GM19463 (cell line): Measurements from ENCODE around the gene WDR54.
A peak's percentile ranks its signal among the peaks of the same experiment; 100 is the strongest.
"Not testable (repeated sequence)": the region's sequence is repeated elsewhere in the genome, so short reads cannot be mapped to it uniquely, and the experiment has no call there.

Experiments
- ATAC-seq: cut with Tn5 transposase; IDR thresholded peaks from one replicate; pipeline ENCODE4 v1.9.1; 2021; ENCODE audit warnings: mild to moderate bottlenecking, moderate library complexity; ENCODE audit not compliant: unreplicated experiment

WDR54 gene

GRCh38 chr2:74427551-74427950 is 6.0 kb downstream of the WDR54 start:
- ATAC-seq, result no peak

- ATAC-seq, result no peak
Observed at GRCh38 chr2:74428675-74429074, 7.1 kb downstream of the WDR54 start.

- no peak for ATAC-seq
Observed at GRCh38 chr2:74429487-74430451, 8.2 kb downstream of the WDR54 start.

DNA sequence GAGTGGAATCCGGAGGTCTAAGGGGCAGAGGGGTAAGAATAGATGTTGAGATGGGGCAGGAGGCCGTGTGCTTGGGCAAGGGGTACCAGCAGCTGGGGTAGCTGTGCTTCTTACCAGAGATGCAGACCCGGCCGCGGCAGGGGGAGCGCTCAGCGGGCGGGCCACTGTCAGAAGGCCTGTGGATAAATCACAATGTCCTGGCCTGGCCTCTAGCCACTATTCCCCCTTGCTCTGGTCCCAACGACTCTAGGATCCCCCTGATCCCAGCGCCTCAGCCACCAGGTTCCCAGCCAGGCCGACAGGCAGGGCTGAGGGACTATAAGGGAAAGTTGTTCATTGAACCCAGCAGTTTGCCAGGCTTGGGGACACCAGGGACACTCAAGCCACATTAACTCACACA is 9.0 kb downstream of the WDR54 start:
- no peak for ATAC-seq

- ATAC-seq, result no peak
Observed at GRCh38 chr2:74436111-74436805, 14.7 kb downstream of the WDR54 start.

DNA sequence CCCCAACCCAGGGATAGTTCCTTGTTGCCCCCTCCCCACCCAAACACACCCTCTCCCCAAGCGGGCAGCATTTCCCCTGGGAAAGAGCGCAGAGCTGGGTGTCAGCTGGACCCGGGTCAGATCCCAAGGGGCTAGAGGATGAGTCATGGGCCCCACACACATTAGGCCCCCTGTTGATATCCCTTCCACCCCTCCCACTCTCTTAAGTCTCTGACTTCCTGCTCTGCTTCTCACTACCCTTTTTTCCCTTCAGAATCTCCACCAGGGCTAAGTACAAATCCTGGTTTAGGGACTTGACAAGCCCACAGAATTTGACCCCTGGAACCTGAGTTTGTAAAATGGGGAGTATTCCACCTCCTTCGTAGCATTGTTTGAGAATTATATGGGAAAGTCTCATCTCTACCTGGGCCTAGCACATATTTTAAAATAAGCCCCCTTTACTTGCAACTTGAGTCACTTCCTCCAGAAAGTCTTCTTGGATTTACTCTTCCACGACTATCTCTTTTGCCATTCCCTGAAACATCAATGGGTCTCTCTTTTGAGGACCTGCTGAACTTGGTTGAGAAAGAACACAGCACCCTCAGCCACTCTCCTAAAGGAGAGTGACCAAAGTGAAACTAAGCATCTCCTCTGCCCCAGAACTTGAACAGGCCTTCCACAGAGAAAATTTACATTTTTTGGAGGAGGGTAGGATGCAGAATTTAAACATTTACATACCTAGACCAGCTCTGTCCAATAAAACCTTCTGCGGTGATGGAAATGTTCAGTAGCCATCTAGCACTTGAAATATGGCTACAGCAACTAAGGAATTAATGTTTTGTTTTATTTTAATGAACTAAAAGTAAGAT is 15.5 kb downstream of the WDR54 start:
- no peak for ATAC-seq

DNA sequence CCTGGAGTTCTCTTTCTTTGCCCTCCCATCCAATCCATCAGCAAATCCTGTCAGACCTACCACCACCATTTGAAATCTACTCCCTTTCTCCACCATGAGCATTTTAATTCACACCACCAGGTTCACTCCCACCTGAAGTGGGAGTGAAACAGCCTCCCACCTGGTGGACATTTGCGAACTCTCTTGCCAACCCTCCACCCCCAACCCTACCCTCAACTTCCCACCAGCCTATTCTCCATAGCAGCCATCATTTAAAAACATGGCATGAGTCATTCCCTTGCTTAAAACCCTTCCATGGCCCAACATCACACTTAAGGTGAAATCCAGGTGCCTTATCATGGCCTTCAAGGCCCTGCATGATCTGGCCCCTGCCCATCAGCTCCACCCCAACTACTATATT is 16.7 kb downstream of the WDR54 start:
- ATAC-seq, result no peak

DNA sequence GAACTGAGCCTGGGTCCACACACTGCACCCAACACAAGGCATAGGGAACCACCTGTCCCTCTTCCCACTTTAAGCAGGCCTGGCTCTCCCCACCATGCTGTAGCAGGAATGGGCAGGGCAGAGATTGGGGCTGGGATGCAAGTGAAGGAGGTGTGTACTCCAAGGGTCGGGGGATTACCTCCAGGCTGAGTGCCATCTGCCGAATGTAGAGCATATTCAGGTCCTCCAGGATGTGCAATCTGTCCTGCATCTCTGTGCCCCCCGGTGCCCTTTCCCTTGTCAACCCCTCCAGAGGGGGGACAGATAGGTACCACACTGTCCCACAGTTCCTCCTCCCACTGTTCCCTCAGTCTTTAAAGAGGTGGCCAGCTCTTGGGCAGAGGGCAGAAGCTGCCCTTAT is 17.8 kb downstream of the WDR54 start:
- no peak for ATAC-seq

DNA sequence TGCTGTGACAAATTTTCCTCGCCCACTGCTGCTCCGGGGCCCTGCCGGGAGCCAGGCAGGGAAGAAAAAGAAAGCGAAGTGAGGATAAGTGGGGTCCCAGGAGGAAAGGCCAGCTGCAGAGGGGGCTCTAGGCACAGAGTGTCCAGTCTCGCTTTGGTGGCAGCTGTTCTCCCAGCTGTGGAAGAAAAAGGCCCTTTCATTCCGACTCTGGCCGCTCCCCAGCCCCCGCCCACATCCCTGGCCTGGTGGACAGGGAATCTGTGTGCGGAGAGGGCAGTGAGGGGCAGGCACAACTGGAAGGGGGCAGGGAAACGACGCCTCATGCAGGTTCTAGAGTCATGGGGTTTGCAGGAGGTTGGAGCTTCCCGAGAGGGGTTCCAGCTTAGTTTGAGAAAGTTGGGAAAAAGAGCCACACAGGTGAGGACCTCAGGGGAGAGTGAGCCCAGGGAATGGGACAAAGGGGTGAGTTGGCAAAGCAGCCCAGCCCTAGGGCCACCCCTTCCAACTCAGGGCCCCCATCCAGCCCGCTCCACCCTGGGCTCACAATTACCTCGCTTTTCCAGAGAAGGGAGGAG is 18.4 kb downstream of the WDR54 start:
- ATAC-seq, result no peak

DNA sequence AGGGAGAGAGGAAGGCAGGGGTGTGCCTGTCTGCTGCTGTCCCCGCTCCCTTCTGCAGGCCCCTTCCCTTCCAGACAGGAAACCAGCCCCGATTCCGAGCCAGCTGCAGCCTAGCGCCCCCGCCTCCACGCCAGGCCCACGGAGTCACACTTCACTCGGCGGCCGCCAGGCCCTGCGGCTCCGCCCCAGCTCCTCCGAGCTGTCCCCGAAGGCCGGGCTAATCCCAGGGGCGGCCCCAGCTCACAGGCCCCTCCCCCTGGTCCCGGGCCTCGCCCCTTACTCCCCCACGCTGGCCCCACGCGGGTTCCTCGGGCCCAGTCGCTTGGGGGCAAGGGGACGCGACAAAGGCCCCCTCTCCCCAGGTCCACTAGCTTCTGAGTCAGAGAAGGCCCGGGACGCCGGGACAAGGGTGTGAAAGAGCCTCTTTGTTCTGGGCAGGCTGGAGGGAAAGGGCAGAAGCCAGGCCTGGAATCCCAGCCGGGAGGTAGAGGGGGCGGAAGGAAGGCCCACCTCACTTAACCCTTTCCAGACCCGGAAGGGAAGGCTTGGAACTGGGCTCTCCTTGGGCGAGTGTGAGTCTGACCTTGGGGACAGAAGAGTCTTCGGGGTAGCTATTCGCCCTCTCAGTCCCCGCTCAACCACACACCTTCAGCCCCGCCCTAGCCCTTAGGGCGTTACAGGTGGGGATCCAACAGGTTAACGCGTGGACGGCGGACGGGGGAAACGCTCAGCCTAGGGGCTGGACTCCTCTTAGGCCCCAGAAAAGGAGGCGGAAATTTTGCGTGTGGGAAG is 19.0 kb downstream of the WDR54 start:
- ATAC-seq, result peak; percentile 82

DNA sequence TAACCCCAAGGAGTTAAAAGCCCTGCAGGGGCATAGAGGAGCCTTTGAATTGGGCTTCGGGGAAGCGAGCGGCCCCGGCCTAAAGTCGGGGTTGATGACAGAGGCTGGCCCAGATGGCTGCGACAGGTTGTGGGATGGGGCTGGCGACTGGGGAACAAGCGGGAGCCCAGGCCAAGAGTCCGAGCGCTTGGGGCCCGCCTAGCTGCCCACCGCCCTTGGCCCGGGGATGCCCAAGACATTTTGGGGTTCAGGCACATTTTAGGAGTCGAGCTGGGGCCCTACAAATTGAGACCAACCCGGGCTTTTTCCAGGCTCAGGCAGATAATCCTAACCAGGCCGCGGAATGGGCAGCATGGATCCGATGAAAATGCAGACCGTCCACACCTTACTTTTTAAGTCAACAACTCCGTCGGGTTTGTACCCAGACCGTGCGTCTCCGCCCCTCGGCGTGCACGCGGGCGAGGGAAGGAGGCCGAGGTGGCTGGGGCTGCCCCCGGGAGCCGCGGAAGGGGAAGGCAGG is 19.7 kb downstream of the WDR54 start:
- peak; percentile 20 for ATAC-seq

- ATAC-seq, result peak; percentile 40
Observed at GRCh38 chr2:74441690-74442482, 20.4 kb downstream of the WDR54 start, which contains the start of gene RTKN. Gene RTKN (minus strand): TSS chr2:74441937. CDS start chr2:74441816, 121 bp downstream.

DNA sequence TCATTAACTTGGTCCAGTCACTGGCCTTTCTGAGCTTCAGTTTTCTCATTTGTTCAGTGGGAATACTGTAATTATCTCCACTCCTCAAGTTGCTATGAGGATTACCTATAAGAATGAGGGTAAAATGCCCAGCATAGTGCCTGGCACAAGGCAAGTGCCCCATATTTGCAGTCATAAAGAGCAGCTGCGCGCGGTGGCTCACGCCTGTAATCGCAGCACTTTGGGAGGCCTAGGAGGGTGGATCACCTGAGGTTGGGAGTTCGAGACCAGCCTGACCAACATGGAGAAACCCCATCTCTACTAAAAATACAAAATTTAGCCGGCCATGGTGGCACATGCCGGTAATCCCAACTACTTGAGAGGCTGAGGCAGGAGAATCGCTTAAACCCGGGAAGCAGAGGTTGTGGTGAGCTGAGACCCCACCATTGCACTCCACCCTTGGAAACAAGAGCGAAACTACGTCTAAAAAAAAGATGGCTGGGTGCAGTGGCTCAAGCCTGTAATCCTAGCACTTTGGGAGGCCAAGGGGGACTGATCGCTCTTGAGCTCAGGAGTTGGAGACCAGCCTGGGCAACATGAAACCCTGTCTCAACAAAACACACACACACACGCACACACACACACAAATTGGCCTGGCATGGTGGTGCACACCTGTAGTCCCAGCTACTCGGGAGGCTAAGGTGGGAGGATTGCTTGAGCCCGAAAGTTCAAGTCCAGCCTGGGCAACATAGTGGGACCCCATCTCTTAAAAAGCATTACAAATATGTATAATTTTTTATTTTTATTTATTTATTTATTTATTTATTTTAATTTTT is 21.2 kb downstream of the WDR54 start:
- ATAC-seq, result not testable (repeated sequence)

DNA sequence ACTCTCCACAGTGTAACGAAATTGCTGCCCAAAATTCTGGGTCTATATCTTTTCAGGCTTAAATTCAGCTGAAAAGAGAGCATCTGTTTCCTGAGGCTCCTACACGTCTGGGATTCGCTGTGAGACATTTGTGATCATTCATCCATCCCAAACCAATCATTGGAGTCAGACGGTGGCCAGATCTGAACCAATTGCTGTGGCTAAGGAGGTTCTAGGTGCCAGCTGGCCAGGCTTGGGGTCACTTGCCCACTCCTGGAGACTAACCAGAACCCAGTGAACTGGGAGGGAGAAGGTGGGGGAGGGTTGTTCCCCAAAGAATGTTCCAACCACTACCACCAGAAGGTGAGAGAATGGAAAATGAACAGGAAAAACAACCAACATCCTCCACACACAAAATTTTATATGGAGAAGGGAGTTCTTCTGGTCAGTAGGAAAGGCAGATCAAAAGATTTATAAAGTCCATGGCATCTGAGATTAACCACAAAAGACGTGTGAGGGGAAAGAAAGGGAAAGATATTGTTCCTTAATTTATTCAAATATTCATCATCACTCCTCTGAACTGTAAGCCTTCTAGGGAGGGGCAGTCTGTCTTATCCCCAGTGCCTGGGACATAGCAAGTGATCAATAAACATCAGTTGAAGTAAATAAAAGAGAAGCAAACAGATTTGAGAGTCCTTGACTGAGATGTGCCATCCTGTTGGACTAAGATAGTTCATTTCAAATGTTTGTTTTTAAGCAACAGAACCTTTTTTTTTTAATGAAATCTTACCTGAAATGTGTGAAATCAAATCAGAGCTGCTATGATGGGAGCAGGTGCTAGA is 23.2 kb downstream of the WDR54 start:
- ATAC-seq, result no peak

GRCh38 chr2:74447230-74447999 is 25.9 kb downstream of the WDR54 start:
- no peak for ATAC-seq

- no peak for ATAC-seq
Observed at GRCh38 chr2:74448771-74449170, 27.2 kb downstream of the WDR54 start.
